Measurements from ENCODE around the gene FGF1.

The FGF1 gene

DNA sequence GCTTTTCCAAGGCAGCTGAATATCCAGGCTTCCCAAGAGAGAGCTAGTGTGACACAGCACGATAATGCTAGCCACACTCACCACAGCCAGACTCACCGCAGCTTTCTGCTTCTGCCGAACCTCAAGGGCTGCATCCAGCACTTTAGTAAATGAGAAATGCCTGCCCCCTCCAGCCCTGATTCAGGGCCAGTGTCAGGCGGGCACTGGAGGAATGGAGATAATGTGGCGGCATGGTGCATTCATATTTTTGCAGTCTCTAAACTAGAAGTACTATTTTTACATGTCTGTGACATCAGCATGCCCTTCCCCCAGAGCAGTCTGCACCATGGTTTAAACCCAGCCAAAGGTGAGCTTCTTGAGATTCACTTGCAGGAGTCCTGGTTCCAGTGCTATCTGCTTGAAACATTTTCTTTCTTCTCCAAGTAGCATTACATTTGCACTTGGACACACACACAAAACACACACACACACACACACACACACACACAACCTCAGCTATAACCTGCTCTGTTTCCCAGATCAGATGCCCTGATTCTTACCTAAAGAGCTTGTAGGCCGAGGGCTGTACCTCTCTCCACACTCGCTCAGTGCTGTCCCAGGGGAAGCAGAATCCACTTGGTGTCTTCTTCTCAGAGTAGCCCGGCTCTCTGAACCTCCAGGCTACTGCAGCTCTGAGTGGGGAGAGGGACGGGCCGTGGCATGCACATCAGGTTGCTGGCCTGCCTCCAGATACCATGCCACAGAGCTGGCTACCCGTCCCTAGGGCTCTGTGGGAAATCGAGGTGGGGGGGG lies at the start of gene FGF1:
TSS of gene FGF1 (minus strand) at position 673 of the 792 bp plus-strand sequence. CDS start 71,963 bp downstream, outside the sequence.
- no peak for DNase-seq

DNA sequence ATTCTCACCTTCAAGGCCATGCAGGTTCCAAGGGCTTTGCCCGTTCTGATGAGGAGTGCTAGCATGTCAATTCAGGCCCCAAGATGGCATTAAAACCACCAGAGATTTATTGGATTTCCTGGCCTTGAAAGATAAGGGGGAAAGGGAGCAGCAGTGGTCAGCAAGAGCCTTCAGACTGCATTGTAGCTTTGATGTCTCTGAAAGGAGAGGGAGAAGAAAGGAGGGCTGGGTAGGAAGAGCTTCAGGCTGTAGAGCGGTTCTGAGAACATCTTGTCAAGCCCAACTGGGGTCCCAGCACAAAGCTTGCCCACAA lies 41.8 kb upstream of the FGF1 start:
- no peak for DNase-seq

DNA sequence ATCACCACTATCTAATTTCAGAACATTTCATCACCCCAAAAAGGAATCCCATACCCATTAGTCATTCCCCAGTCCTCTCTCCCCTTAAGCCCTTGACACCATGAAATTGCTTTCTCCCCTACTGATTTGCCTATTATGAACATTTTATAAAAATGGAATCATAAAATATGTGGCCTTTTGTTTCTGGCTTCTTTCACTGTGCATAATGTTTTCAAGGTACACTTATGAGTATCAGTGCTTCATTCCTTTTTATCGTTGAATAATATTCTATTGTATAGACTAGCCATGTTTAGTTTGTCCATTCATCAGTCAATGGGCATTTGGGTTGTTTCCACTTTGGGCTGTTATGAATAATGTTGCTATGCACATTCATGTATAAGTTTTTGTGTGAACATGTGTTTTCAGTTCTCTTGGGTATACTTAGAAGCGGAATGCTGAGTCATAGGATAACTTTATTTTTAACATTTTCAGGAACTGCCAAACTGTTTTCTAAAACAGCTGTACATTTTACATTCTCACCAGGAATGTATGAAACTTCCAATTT lies 40.4 kb upstream of the FGF1 start:
- no peak for DNase-seq

DNA sequence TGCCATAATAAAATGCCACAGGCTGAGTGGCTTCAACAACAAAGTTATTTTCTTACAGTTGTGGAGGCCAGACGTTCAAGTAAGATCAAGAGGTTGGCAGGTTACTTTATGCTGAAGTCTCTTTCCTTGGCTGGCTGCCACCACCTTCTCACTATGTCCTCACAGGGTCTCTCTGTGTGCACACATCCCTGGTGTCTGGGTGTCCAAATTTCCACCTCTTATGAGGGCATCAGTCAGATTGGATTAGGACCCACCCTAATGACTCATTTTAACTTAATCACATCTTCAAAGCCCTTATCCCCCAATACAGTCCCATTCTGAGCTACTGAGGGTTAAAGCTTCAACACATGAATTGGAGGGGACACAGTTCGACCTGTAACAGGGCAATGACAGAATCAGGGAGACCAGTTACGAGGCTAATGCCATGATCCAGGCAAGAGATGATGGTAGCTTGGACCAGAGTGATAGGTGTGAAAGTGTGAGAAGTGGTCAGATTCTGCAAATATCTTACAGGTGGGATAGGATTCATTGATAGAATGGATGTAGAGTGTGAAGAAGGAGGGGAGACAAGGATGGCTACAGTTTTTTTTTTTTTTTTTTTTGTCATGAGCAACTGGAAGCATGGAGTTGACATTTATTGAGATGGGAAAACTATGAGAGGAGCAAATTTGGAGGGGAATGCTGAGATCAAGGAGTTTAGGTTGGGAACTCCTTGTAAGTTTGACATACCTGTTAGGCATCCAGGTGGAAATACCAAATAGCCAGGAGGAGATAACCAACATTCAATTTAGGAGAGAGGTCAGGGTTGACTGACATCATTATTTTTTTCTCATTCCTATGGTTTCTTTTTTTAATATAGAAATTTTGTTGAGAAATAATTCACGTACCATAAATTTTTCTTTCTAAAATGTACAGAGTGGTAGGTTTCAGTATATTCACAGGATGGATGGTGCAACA lies 39.6 kb upstream of the FGF1 start:
- DNase-seq, result no peak

DNA sequence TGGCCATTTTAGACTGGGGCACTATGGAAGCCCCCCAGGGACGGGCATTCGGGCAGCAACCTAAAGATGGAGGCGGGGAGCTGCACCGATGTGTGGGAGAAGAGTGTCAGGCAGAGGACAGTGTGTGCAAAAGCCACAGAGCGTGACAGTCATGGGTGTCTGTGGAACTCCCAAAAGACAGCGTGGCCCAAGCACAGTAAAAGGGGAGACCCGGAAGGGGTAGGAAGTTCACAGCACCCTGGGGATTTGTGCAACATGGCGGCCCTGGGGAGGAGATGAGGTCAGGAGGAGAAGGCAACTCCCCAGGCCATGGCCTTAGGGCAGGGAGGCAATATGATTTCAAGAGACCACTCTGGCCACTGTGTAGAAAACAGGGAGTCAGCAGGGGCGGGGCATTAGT lies 38.9 kb upstream of the FGF1 start:
- DNase-seq, result no peak

DNA sequence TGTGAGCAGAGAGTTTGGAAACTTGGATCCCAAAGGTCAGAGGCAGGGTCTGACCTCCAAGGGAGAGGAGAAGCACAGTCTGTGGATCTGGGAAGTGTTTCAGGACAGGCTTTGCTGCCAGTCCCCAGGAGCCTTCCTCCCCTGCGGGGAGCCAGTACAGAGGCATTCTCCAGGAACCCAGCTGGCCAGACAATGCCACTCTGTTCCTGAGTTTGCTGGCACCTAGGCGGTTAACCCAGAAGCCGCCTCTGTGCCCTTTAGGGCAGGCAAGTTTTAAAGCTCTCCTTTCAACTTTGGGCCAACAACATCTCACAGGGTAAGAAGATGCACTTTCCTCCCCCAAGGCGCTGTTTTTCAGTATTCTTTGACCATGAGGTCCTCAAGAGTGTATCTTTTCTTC lies 37.0 kb upstream of the FGF1 start:
- no peak for DNase-seq

DNA sequence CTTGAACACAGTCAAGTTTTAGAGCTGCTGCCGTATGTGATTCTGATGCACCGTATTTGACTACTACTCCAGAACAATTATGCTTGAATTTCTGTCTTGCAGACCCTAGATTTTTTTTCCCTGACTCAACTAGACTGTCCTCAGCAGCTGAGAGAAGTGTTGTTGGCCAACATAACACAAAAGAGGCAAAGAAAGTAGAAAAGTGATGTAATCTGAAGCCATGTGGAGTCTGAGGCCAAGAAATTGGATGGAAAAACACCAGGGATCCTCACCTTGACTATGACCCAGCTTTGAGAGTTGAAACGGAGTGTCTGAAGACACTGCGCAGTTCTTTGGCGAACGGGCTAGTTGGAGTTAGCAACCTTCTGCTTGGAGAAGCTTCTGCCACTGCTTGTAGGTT lies 36.3 kb upstream of the FGF1 start:
- no peak for DNase-seq

DNA sequence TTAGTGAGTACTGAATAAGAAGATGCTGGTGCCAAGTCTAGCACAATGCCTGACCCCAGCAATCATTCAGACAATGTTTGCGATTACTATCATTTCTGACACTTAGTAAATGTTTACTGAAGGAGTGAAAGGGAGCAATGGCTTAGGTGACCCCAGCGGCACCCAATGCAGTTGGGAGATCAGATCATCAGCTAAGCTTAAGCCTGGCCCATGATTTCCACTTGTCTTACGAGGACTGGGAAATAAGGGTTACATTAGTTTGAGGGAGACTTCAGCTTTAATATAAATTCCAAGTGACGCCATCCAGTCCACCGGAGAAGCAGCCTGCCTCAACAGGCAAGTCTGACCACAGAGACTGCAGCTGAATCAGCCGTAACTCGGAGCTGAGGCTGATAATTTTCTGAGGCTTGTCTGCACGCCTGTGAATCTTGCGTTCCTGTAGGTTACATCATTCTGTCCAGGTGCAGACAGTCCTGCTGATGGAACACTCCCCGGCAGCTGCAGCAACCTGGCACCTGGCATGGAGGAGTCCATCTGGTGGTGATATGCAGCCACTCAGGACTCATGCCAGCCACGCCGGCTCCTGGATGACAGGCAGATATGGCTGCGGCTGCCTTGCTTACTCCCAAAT lies 34.9 kb upstream of the FGF1 start:
- no peak for DNase-seq

DNA sequence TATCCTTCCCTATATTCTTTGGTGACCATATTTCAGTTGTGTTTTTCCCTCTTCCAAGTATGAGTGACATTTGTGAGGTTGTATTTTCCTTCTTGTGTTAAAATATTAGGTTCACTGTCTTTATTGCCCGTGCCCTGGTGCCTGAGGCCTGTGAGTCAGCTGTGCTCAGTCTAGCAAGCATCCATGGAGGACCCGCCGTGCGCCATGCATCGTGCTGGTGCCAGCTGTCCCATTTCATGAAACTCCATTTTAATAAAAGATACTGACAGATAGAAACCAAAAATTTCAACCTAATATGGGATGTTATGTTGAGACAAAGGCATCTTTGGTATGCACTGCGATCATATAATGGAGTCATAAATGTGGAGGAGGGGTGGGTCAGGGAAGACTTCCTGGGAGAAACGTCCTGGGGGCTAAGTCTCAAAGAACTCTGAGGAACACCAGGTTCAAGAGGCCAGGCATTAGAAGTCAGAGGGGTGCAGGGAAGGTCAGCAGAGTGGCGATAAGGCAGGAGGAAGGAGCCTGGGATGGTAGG lies 34.0 kb upstream of the FGF1 start:
- no peak for DNase-seq

DNA sequence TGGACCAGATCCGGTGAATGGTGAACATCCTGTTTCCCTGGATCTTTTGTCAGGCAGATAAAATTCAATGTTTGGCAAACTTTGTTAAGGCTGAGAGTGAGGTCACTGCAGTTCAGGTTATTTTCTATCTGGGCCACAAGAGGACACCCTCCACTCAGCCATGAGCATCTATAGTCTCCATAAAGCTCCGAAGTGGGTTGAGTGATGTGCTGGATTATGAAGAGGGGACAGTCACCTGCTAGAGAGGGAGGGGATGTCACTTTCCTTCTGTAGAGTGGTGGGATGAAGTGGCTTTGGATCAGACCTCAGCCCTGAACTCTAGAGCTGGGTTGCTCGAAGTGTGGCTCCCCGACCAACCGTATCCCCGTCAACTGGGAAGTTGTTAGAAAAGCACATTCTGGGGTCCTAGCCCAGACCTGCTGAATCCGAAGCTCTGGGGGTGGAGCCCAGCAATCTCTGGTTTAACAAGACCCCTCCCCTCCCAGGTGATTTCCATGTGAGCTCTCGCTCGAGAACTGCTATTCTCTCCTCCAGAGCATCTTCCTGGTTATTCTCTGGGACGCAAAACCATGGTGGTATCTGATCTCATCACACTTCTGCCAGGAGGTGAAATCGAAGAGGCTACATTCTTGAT lies 31.8 kb upstream of the FGF1 start:
- DNase-seq, result no peak

DNA sequence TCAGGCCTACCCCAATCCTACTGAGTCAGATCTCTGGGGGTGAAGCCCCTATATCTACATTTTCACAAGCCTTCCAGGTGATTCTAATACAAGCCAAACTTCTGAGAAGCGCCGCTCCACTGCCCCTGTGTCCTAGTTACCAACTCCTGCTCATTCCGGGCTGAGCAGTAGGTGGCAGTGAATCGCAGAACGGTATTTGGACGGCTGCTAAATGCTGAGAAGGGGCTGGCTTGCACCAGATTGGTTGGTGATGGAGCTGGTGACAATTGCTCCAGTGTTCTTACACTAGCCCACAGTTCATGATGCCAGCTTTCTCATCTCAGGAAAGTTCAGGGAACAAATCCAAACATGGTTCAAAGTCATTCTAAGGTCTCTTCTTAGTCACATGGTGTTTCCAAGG lies 31.1 kb upstream of the FGF1 start:
- DNase-seq, result peak; percentile 19

DNA sequence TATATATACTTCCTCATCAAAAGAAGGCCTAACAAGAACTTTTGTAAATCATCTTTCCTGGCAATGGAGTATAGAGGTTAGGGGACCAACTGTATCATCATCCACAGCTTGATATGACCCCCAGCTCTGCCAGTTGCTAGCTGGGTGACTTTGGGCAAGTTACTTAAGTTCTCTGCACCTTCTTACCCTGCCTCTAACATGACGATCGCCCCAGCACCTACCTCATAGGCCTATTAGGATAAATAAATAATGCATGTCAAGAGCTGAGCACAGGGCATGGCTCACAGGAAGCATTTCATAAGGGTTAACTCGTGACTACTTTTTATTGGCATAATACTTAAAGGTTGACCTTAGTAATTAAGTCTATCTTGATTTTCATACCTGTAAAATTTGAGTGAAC lies 29.4 kb upstream of the FGF1 start:
- no peak for DNase-seq

DNA sequence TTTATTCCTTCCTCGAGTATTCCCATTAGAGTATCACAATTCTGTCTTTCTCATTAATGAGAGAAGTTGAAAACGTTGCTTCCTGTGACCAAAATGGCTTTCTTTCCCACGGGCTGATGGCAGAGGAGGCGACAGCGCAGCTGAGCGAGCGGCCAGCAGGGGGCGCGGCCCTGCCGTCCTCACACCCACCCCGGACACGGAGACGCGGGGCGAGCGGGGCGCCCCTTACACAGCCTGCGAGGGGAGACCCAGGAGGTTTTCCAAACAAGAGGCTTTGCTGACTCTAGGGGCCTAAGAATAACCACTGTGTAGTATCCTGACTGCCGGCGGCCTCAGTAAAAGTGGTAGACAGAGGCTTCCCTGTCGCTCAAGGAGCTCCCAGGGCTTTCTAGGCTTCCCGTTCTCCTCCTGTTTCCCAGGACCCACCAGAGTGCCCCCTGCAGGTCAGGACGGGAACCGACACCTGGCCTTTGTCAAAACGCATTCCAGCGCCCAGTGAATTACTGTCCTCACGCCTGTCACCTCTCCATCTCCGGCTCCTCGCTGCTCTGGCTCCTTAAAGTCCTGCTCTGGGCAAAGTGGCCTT lies 27.3 kb upstream of the FGF1 start:
- DNase-seq, result peak; percentile 87

DNA sequence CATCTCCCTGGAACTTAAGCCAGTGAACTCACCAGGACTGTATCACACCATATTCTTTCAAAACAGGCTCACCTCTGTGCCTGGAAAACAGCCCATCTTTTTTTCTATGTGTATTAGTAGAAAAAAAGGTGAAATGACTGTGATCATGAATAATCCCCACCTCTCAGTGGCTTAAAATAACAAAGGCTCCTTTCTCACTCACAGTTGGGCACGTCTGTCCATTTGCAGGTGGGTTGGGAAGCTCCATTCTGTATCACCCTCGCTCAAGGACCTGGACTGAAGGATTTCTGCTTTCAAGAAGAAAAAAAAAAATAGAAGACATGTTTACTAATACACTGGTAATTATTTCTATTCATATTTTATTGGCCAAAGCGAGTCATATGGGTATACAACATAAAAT lies 17.3 kb upstream of the FGF1 start:
- no peak for DNase-seq

DNA sequence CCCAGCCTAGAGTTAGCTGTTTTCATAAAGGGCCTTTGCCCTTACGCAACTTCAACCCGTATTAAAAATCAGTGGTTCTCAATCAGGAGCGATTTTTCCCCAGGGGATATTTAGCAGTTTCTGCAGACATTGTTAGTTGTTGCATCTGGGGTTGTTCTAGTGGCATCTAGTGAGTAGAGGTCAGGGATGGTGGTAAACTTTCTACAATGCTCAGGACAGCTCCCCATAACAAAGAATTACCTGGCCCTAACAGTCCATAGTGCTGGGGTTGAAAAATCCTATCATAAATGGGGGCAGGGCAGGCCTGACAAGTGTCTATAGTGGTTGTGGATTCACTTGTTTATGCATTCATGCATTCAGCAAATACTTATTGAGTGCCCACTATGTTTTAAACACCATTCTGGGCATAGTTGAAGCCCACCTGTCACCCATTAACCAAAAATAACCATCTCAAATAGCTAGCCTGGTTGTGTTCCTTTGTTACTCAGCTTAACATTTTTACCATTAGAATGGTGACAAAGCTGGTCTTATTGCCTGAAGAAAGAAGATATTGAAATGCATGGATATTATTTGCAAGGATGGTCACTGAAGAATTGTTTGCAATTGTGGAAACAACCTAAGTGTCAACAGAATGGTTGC lies 15.9 kb upstream of the FGF1 start:
- no peak for DNase-seq

DNA sequence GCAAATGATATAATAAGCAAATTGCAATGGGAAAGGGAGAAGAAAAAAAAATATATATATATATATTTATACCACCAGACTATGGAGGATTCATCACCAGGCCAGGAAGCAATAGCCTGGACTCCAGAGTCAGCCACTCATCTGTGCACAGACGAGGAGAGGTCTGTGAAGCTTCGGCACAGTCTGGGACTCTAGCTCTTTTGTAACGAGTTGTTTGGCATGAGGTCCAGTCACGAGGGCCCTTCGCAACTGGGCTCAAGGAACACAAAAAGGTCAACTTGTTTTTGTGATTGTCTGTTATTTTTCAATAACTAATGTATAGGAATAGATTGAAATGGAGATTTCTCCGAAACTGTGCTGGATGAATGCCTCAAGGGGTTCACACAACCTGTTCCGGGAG lies 14.7 kb upstream of the FGF1 start:
- no peak for DNase-seq

DNA sequence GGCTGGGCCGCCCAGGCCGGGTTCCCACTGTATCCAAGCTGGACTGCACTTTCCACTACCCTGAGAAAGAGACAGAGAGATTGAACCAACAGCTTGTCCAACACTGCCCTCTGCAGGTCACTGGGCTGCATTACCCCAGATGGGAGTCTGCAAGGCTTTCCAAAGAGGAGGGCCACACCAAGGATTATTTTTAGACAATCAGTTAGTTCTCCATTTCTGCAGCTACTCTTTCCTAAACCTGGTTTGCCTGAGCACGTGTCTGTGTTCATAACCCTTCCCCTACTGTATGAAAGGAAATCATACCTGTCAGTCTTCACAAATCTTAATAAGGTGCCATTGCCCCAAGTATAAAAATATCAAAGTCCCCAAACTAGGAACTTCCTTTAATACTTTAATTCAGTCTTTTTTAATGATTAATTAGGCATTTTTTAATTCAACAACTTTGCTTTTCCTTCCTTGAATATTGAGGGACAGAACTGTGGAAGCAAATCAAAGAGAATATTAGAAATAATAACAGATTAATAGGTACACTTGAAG lies 13.4 kb upstream of the FGF1 start:
- DNase-seq, result peak; percentile 81

DNA sequence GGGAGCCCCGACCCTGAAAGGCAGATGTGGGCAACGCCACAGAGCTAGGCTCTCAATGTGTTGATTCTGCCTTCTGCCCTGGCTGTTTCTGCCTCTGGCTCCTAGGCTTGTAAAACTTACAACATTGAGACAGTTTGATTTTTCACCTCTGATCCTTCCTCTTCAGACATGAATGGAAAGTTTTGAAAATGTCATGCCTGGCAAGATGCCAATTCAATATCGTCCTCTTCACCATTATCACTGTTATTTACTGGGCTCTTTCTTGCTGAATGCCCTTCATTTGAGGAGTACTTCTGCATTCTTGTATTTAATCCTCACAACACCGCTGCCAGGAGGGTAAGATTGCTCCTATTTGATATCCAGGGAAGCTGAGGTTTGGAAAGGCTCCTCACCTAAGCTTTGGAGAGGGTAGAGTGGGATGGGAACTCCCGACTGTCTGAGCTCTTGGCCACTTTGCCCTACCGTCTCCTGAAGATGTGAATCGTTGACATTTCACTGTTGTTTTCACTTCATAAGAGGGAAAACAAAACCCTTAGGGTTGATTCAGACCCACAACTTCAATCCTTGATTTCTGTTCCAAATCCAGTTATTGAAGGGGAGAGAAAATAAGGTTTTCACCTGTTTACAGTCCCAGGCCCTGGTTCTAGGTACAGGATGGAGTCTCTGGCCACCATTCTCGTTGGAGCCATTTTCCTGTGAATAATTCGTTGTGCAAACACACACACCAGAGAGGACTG lies 12.7 kb upstream of the FGF1 start:
- no peak for DNase-seq

DNA sequence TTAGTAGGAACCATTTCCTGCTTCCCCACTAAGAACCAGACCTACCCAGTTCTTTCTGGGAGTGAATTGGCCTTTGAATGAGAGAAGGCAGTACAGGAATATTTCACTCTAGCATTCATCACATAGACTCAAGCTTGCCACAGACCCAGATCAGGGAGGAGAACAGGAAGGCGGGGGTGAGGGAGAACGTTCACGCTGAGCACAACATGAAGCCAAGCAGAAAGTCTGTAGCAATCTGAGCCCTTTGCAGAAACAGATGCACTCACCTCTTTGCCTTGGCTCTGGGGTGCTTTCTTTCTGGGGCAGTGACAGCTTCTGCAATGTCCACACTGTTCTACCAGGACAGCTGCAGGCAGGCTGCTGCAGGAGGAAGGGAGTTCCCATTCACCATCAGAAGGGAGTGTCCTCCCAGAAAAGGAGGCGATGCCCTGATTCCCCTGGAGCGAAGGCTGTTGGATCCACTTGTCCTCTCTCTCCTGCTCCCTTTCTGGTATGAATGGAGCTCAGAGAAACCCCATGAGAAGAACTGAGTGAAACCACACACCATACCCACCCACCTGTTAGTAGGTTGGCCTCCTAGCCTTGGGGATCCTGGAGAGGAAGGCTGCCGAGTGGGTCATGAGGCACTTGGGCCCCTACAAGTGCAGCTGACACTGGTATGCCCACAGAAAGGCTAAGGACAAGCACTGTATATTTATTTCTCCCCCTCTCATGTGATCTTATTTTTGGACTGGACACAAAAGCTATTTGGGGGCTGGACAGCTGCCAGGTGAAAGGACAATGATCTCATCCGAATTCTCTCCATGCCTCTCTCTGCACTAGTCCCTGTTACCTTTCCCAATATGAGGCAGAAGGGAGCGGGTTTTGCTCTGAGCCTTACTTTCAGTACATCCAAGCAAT lies 11.7 kb upstream of the FGF1 start:
- DNase-seq, result no peak

DNA sequence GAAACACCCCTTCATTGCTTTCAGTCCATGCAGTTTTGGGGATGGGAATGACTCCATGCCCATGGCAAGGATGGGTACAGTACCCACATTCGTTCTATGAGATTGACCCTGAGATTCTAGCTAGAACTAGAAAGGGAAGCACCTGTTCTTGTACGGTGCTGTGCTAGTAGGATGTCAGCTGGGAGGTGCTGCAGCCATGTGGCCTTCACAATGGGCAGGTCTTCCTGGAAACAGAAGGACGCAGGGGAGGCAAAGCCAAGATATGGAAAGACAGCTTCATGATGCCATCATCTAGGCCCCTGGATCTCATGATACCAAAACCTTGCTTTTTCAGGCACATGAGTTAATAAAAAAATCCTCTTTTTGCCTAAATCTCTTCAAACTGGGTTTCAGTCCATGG lies 10.5 kb upstream of the FGF1 start:
- DNase-seq, result no peak

All from stimulated activated CD4-positive, alpha-beta T cell treated with anti-CD3 and anti-CD28 coated beads, Interleukin-4, amount 100 ng/mL, for 24 hours (primary cell).